Measurements from ENCODE around the gene IGSF6.

GRCh38 chr16:21619765-21620425 is 32.5 kb downstream of the IGSF6 start:
- no peak for TF ChIP-seq CTCF (IDR thresholded peaks at IDR 0.05)
- no peak for TF ChIP-seq EZH2 (IDR thresholded peaks at IDR 0.05; ENCODE audit: borderline replicate concordance, insufficient read depth, low read depth, low read length, poor library complexity, severe bottlenecking)

Data from B cell (primary cell).